HepG2 (cell line): ENCODE measurements around the gene ARL5B. TPM values are rescaled to one million over a fixed set of nuclear protein-coding genes. Genes with fewer than 3 reads are reported as not detected.
A peak's percentile ranks its signal among the peaks of the same experiment; 100 is the strongest.

Source experiments
- ATAC-seq: fragments of 200-7000 bp; cut with Tn5 transposase; 3 replicates; pipeline ENCODE4 v1.9.1; 2020; ENCODE audit warnings: mild to moderate bottlenecking, moderate library complexity
- BruUV-seq: library from RNA; stranded (reverse); fragments of 400-500 nt; replicated peaks from 2 replicates; lab custom pipeline; 2021; lab: Mats Ljungman, UMichigan
- CTCF ChIA-PET: fragments of 300-600 bp; formaldehyde crosslinking; extraction: SDS; loops from one replicate; lab custom pipeline; 2021; ENCODE audit warnings: low total read pairs, inconsistent platforms, low intra/inter-chr PET ratio; lab: Yijun Ruan, JAX
- POLR2A ChIA-PET: fragments of 350-600 bp; sonication (Branson Sonifier 250); formaldehyde crosslinking; loops from one replicate; lab custom pipeline; 2020; ENCODE audit warnings: antibody characterized with exemption, inconsistent platforms; lab: Yijun Ruan, JAX
- DNase-seq: peaks from one replicate; pipeline ENCODE4 v3.0.0-alpha.2; 2015; ENCODE audit warnings: low spot score
- FAIRE-seq: peaks from 3 replicates; lab custom pipeline; 2011; peaks lifted over from hg19 to GRCh38; lab: Jason Lieb, UNC
- H2AFZ ChIP-seq: one replicate; pipeline ENCODE4 v1.6.1; 2011; ENCODE audit warnings: low read length, inconsistent platforms
- H3K27ac ChIP-seq: fragments of 300-600 bp; 3 replicates; pipeline ENCODE4 v1.8.0; 2011; ENCODE audit warnings: mixed run types, mild to moderate bottlenecking, mixed read lengths, low read length, inconsistent platforms; ENCODE audit not compliant: insufficient read depth; ENCODE audit errors: extremely low read length
- H3K27me3 ChIP-seq, 2 experiments: fragments of 200-600 bp in 1 of 2; 2 replicates in 1 of 2; 3 replicates in 1 of 2; pipeline versions ENCODE4 v1.6.0 to v1.8.0; 2011; ENCODE audit warnings: low read length in 2 of 2, mild to moderate bottlenecking in 2 of 2, moderate library complexity in 2 of 2, inconsistent platforms in 1 of 2; ENCODE audit not compliant: insufficient read depth in 2 of 2, control insufficient read depth in 1 of 2
- H3K36me3 ChIP-seq, 2 experiments: fragments of 200-600 bp in 1 of 2; replicated peaks in 1 of 2; 2 replicates in 1 of 2; 3 replicates in 1 of 2; pipeline versions ENCODE4 v1.5.1 to v1.8.0; 2011; ENCODE audit warnings: low read length in 2 of 2, inconsistent platforms in 1 of 2; ENCODE audit not compliant: insufficient read depth in 2 of 2, control insufficient read depth in 1 of 2
- H3K4me1 ChIP-seq: 2 replicates; pipeline ENCODE4 v1.5.1; 2012; ENCODE audit warnings: low read length, inconsistent platforms; ENCODE audit not compliant: insufficient read depth
- H3K4me2 ChIP-seq: 2 replicates; pipeline ENCODE4 v1.6.0; 2011; ENCODE audit warnings: low read depth, low read length, inconsistent platforms
- H3K4me3 ChIP-seq, 3 experiments: fragments of 200-600 bp in 1 of 3; sonication (generic), shearing (Covaris generic) in 1 of 3; replicated peaks in 1 of 3; 2 replicates each; pipeline ENCODE4 v1.5.1; 2011 to 2016; ENCODE audit warnings: low read length in 3 of 3, inconsistent platforms in 2 of 3, low read depth in 2 of 3, mild to moderate bottlenecking in 2 of 3, control low read depth in 1 of 3, mixed read lengths in 1 of 3; ENCODE audit not compliant: insufficient read depth in 1 of 3
- H3K79me2 ChIP-seq: one replicate; pipeline ENCODE4 v1.6.1; 2011; ENCODE audit warnings: low read length, inconsistent platforms; ENCODE audit not compliant: insufficient read depth
- H3K9ac ChIP-seq: 2 replicates; pipeline ENCODE4 v1.6.0; 2011; ENCODE audit warnings: mild to moderate bottlenecking, low read depth, low read length, inconsistent platforms; ENCODE audit not compliant: insufficient read depth
- H3K9me3 ChIP-seq: 2 replicates; pipeline ENCODE4 v1.5.1; 2012; ENCODE audit warnings: mild to moderate bottlenecking, low read length
- H4K20me1 ChIP-seq: 2 replicates; pipeline ENCODE4 v1.6.0; 2011; ENCODE audit warnings: inconsistent platforms, mild to moderate bottlenecking, low read length, moderate library complexity; ENCODE audit not compliant: insufficient read depth
- CEBPB ChIP-seq: IDR thresholded peaks from 2 replicates; pipeline ENCODE4 v1.6.1; 2011; ENCODE audit warnings: low read depth, low read length, improper control_type of control experiment, borderline replicate concordance
- ETV6 ChIP-seq: sonication (generic); formaldehyde crosslinking; conservative IDR thresholded peaks from 2 replicates; pipeline ENCODE4 v1.4.0; 2020; ENCODE audit warnings: missing genetic modification reagents
- GMEB2 ChIP-seq: IDR thresholded peaks from 2 replicates; pipeline ENCODE4 v1.6.1; 2016; ENCODE audit warnings: missing biosample characterization, missing genetic modification reagents, low read depth
- HOXA9 ChIP-seq: sonication (generic); formaldehyde crosslinking; IDR thresholded peaks from 2 replicates; pipeline ENCODE4 v1.8.1; 2022; ENCODE audit warnings: missing genetic modification reagents, mild to moderate bottlenecking, moderate library complexity, borderline replicate concordance
- ISL2 ChIP-seq: sonication (generic); formaldehyde crosslinking; IDR thresholded peaks from 2 replicates; pipeline ENCODE4 v1.5.0; 2020; ENCODE audit warnings: missing genetic modification reagents
- MYNN ChIP-seq: sonication (generic); formaldehyde crosslinking; IDR thresholded peaks from 2 replicates; pipeline ENCODE4 v1.4.0; 2020; ENCODE audit warnings: mild to moderate bottlenecking, low read depth, missing genetic modification reagents
- RBAK ChIP-seq: sonication (generic); formaldehyde crosslinking; IDR thresholded peaks from 2 replicates; pipeline ENCODE4 v1.5.1; 2020; ENCODE audit warnings: mild to moderate bottlenecking, missing genetic modification reagents
- TFDP1 ChIP-seq: IDR thresholded peaks from 2 replicates; pipeline ENCODE4 v1.6.1; 2016; ENCODE audit warnings: missing compliant biosample characterization, missing genetic modification reagents, borderline replicate concordance
- ZBTB10 ChIP-seq: sonication (generic); formaldehyde crosslinking; IDR thresholded peaks from 2 replicates; pipeline ENCODE4 v1.4.0; 2020; ENCODE audit warnings: missing genetic modification reagents, borderline replicate concordance
- ZNF788 ChIP-seq: sonication (generic); formaldehyde crosslinking; IDR thresholded peaks from 2 replicates; pipeline ENCODE4 v1.5.0; 2020; ENCODE audit warnings: mild to moderate bottlenecking, missing genetic modification reagents, borderline replicate concordance
- WGBS: methylation state at CpG from one replicate; pipeline ENCODE4 v1.1.6; 2017; ENCODE audit warnings: low lambda C conversion rate; 5-methylcytosine and 5-hydroxymethylcytosine counted together
- in situ Hi-C: cut with HindIII; loops from 2 replicates; pipeline ENCODE4 v1.10.0; 2017; ENCODE audit warnings: low pct_unique_long_range_greater_than_20kb; ENCODE audit not compliant: extremely low pct_ligation_motif_present
- intact Hi-C: fragments of 100-400 bp; cut with micrococcal nuclease; formaldehyde crosslinking; loops from one replicate; pipeline ENCODE4 v1.10.0; 2022; ENCODE audit not compliant: unreplicated experiment
- polyA plus RNA-seq, 8 experiments: library from polyadenylated mRNA; depleted of rRNA in 3 of 8; stranded (reverse) in 7 of 8; unstranded in 1 of 8; fragments of >200 nt; fragmentation: Illumina TruSeq in 4 of 8; extraction: Trizol in 4 of 8; gene quantifications; 2 replicates each; pipeline versions ENCODE4 v1.2.1 to v1.2.3, GENCODE V29; 2011 to 2016; ENCODE audit warnings: low read depth in 4 of 8, missing spikeins in 1 of 8, mixed read lengths in 1 of 8; ENCODE audit not compliant: insufficient read depth in 1 of 8
- total RNA-seq, 5 experiments: library from RNA; depleted of rRNA; stranded (reverse); fragments of >200 nt; fragmentation: Illumina TruSeq; extraction: Trizol; gene quantifications; 2 replicates each; pipeline ENCODE4 v1.2.3, GENCODE V29; 2016; ENCODE audit warnings: low read depth in 1 of 5

The ARL5B gene
- total and polyA plus RNA-seq, 2 of the 13 experiments (the other 11 are each of a cell fraction or from before 2014, with no cell fraction given): 26.6 to 32.7 TPM

GRCh38 chr10:18666810-18667209, 7.6 kb downstream of the ARL5B start:
- peaks cover 74% of the 10 kb centered on the region for H3K79me2 ChIP-seq
- H3K27me3 ChIP-seq: no peaks in the 10 kb centered on the region
- no peak overlapping the region for H3K4me2 ChIP-seq
- no peak overlapping the region for H2AFZ ChIP-seq
- H3K36me3 ChIP-seq: peaks cover 14 to 37% of the 10 kb centered on the region in 2 experiments
- intact Hi-C loops (no loop called here), in situ Hi-C loops (loop anchor here (25.0 kb wide), 1 partner anchor 1005 kb away; no protein-coding TSS in a partner anchor)
- H3K4me3 ChIP-seq: no peak overlapping the region
- ATAC-seq: no peak
- no TSS peak for BruUV-seq
- H3K9me3 ChIP-seq: no peaks in the 10 kb centered on the region
- H3K4me1 ChIP-seq: peaks cover 61% of the 10 kb centered on the region
- 84% methylated on average over 2 of the region's 2 CpGs for WGBS
- peak; percentile 36 for DNase-seq
- H3K27ac ChIP-seq: no peak overlapping the region
- no peak for FAIRE-seq
- ChIA-PET POLR2A (interaction anchor here (1.0 to 1.7 kb wide), 3 partner anchors 18 to 57 kb away, joined by 3 to 5 read pairs (median 3); no protein-coding TSS in a partner anchor), CTCF (no interaction called here)
- no peak overlapping the region for H3K9ac ChIP-seq
- H4K20me1 ChIP-seq: peaks cover 59% of the 10 kb centered on the region
- TF ChIP-seq ETV6 (no peak), HOXA9 (CRISPR knock-in tag) (no peak), TFDP1 (CRISPR knock-in tag) (no peak), ZBTB10 (CRISPR knock-in tag) (no peak), CEBPB (no peak), GMEB2 (CRISPR knock-in tag) (no peak), ISL2 (CRISPR knock-in tag) (no peak), RBAK (CRISPR knock-in tag) (no peak), ZNF788 (CRISPR knock-in tag) (no peak), MYNN (CRISPR knock-in tag) (no peak)
- TF ChIP-seq, all 625 proteins: peak for 0
